ENCODE measurements around the gene DNAJC24.

DNAJC24 gene

GRCh38 chr11:31415435-31415834 is 45.8 kb downstream of the DNAJC24 start:
- DNase-seq: no peak

- DNase-seq: no peak
Measured at GRCh38 chr11:31417357-31417756, 47.7 kb downstream of the DNAJC24 start.

GRCh38 chr11:31417816-31418215 is 48.2 kb downstream of the DNAJC24 start:
- no peak for DNase-seq

- no peak for DNase-seq
Measured at GRCh38 chr11:31419138-31419537, 49.5 kb downstream of the DNAJC24 start.

GRCh38 chr11:31419669-31420068 is 50.0 kb downstream of the DNAJC24 start:
- DNase-seq: no peak

- DNase-seq: no peak
Measured at GRCh38 chr11:31421820-31422219, 52.2 kb downstream of the DNAJC24 start.

GRCh38 chr11:31422703-31423102 is 53.0 kb downstream of the DNAJC24 start:
- DNase-seq: peak; percentile 11

GRCh38 chr11:31424652-31425051 is 55.0 kb downstream of the DNAJC24 start:
- DNase-seq: no peak

GRCh38 chr11:31433851-31434250 is 64.2 kb downstream of the DNAJC24 start:
- DNase-seq: no peak

GRCh38 chr11:31437742-31438435 is 68.2 kb downstream of the DNAJC24 start:
- no peak for DNase-seq

GRCh38 chr11:31441296-31441695 is 71.6 kb downstream of the DNAJC24 start:
- no peak for DNase-seq

- peak; percentile 96 for DNase-seq
Measured at GRCh38 chr11:31442086-31442485, 72.4 kb downstream of the DNAJC24 start.

- DNase-seq: no peak
Measured at GRCh38 chr11:31443802-31444201, 74.1 kb downstream of the DNAJC24 start.

- DNase-seq: no peak
Measured at GRCh38 chr11:31445621-31446020, 76.0 kb downstream of the DNAJC24 start.

- DNase-seq: peak; percentile 67
Measured at GRCh38 chr11:31449040-31449439, 79.4 kb downstream of the DNAJC24 start.

- DNase-seq: no peak
Measured at GRCh38 chr11:31450841-31451240, 81.2 kb downstream of the DNAJC24 start.

- DNase-seq: no peak
Measured at GRCh38 chr11:31455177-31455576, 85.5 kb downstream of the DNAJC24 start.

- no peak for DNase-seq
Measured at GRCh38 chr11:31464436-31464835, 94.8 kb downstream of the DNAJC24 start.

GRCh38 chr11:31474083-31474482 is 104.4 kb downstream of the DNAJC24 start:
- DNase-seq: no peak

GRCh38 chr11:31477528-31478222 is 108.0 kb downstream of the DNAJC24 start:
- no peak for DNase-seq

GRCh38 chr11:31478223-31478590 is 108.5 kb downstream of the DNAJC24 start:
- DNase-seq: no peak

- DNase-seq: no peak
Measured at GRCh38 chr11:31479066-31479465, 109.4 kb downstream of the DNAJC24 start.

GRCh38 chr11:31480930-31481329 is 111.3 kb downstream of the DNAJC24 start:
- DNase-seq: no peak
